IPS-20b (cell line): ENCODE measurements around the gene STIMATE.

Experiments
- H3K27ac ChIP-seq: one replicate; pipeline ENCODE4 v1.5.1; 2013; ENCODE audit warnings: low read length
- H3K27me3 ChIP-seq: 2 replicates; pipeline ENCODE4 v1.6.1; 2013; ENCODE audit warnings: mild to moderate bottlenecking, low read length, inconsistent platforms; ENCODE audit not compliant: insufficient read depth
- H3K36me3 ChIP-seq: 2 replicates; pipeline ENCODE4 v1.6.1; 2013; ENCODE audit warnings: low read depth, mild to moderate bottlenecking, inconsistent platforms, low read length, moderate library complexity; ENCODE audit not compliant: insufficient read depth
- H3K4me1 ChIP-seq: 2 replicates; pipeline ENCODE4 v1.6.1; 2013; ENCODE audit warnings: mild to moderate bottlenecking, control low read depth, inconsistent platforms, low read length, moderate library complexity; ENCODE audit not compliant: insufficient read depth
- H3K4me3 ChIP-seq: 2 replicates; pipeline ENCODE4 v1.5.1; 2013; ENCODE audit warnings: mild to moderate bottlenecking, low read length, inconsistent platforms
- H3K9ac ChIP-seq: 2 replicates; pipeline ENCODE4 v1.6.1; 2013; ENCODE audit warnings: low read depth, mild to moderate bottlenecking, inconsistent platforms, low read length, moderate library complexity
- H3K9me3 ChIP-seq: 2 replicates; pipeline ENCODE4 v1.6.1; 2013; ENCODE audit warnings: mild to moderate bottlenecking, low read depth, low read length, inconsistent platforms; ENCODE audit not compliant: insufficient read depth

The STIMATE gene

DNA sequence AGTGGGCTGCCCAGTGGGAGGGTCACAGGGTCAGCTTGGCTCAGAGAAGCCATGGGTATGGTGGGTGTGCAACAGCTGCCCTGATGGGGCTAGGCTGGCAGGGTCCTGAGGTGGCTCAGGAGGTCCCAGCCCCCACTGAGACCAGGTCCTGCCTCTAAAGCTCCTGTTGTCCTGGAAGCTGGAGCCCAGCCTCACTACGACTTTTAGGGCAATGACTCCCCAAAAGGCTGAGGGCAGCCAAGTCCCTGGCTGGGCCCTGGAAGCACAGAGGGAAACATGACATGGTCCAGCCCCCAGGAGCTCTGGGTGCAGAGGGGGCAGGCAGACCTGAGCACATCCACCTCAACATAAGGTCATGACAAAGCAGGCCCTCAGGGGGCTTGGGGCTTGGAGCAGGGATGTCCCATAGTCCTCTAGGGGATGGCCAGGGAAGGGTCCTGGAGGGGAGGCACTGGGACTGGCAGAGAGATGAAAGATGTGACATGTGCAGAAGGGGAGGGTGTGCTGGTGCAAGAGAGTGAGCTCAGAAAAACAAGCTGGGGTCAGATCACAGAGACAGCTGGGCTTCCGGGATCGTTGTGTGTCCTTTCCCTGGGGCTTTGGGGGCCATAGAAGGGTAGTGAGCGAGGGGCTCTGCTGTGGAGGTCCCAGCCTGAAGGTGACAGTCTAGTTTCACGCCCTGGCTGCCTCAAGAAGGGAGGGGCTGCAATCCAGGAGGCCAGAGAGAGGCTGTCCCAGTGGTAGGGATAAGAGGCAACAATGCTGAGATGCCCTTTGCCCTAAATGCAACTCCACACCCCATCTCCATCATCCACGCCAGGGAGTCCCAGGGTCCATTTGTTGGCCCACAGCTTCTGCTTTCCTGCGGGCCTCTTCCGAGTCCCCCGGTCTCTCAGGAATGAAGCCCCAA, 103.4 kb downstream of the STIMATE start:
- no peak overlapping the region for H3K27ac ChIP-seq
- no peak overlapping the region for H3K9ac ChIP-seq
- no peaks in the 10 kb centered on the region for H3K4me1 ChIP-seq
- no peaks in the 10 kb centered on the region for H3K27me3 ChIP-seq
- no peak overlapping the region for H3K4me3 ChIP-seq
- H3K36me3 ChIP-seq: no peaks in the 10 kb centered on the region
- no peaks in the 10 kb centered on the region for H3K9me3 ChIP-seq

DNA sequence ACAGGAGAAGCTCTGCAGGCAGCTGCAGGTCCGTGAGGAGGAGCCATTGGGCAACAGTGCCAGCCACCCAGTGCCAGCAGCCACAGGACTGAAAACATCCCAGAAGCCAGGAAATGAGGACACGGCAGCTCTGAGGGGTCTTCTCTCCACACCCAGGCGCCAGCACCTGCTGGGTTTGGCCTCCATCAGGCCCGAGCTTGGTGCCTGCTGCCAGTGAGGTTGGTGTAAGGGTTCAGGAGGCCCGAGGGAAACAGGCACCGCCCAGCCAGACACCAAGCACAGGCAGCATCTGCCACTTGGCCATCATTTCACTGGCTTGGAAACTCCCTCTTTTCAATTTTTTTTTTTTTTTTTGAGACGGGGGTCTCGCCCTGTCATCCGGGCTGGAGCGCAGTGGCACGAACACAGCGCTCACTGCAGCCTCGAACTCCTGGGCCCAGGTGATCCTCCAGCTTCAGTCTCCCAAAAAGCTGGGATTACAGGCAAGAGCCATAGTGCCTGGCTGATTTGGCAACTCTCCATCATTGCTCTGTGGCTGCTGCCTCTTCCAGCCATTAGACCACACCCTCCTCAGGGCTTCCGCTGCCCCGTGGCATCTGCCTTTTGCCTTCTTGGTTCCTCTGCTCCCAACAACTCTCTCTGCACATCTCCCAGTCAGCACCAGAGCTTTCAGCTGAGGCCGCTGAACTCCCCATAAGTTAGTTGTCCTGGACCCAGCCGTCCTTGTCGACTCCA, 104.2 kb downstream of the STIMATE start:
- Histone ChIP-seq H3K4me3 (no peak overlapping the region), H3K27me3 (no peaks in the 10 kb centered on the region), H3K36me3 (no peaks in the 10 kb centered on the region), H3K9ac (no peak overlapping the region), H3K4me1 (no peaks in the 10 kb centered on the region), H3K27ac (no peak overlapping the region), H3K9me3 (no peaks in the 10 kb centered on the region)

DNA sequence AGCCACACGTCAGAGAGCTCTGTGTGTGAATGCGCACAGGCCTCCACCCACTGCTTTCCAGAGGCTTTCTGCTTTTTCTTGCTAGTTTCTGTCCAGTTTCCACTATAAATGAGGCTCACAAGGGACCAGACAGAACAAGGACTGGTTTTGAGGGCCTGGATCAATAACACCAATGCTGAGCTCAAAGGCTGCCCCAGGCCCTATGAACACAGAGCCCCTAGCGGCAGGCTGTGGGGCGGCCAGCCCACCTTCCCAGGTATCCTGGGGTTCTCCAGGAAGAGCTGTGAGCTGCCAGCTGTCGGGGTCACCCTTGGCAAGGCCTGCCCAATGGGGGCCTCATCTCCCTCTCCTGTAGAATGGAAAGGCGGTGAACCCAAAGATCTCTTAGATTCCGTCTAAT, 104.9 kb downstream of the STIMATE start:
- Histone ChIP-seq H3K4me1 (no peaks in the 10 kb centered on the region), H3K9me3 (no peaks in the 10 kb centered on the region), H3K27me3 (no peaks in the 10 kb centered on the region), H3K4me3 (no peak overlapping the region), H3K9ac (no peak overlapping the region), H3K36me3 (no peaks in the 10 kb centered on the region), H3K27ac (no peak overlapping the region)

DNA sequence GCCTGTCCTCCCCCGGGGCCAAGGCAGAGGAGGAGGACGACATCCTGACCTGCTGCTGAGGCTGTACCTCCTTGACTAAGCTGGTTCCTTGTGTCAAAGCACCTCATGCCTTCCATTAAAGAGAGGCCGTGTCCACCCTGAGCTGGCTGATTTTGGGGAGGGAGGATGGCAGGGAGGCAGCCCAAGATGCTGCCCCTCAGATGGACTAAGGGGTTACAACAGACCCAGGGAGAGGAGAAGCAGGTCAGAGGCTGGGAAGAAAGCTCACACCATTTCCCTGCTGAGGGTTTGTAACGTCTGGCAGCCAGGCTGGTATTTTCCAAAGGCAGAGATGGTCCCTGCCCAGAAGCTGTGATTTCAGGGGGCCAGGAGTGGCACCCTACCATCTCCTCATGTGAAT, 105.4 kb downstream of the STIMATE start:
- Histone ChIP-seq H3K4me3 (no peak overlapping the region), H3K4me1 (no peaks in the 10 kb centered on the region), H3K27me3 (no peaks in the 10 kb centered on the region), H3K9me3 (no peaks in the 10 kb centered on the region), H3K36me3 (no peaks in the 10 kb centered on the region), H3K9ac (no peak overlapping the region), H3K27ac (no peak overlapping the region)

DNA sequence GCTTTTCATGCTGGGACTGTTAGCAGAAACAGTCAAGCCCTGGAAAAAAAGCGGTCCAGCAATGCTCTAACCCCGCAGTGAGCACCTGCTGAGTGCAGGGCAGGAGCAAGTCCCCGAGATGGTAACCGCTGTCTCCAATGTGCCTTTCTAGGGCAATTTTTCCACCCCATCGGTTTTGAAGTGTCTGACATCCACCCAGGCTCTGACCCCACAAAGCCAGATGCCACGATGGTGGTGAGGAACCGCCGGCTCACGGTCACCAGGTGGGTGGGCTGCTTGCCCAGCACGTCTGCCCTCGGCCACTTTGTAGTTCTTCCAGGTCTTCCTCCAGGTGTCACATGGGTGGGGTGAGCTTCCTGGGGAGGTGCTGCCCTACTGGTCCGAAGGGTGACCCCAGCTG, 106.0 kb downstream of the STIMATE start:
- H3K27ac ChIP-seq: no peak overlapping the region
- H3K36me3 ChIP-seq: no peaks in the 10 kb centered on the region
- H3K4me3 ChIP-seq: no peak overlapping the region
- H3K4me1 ChIP-seq: no peaks in the 10 kb centered on the region
- H3K27me3 ChIP-seq: no peaks in the 10 kb centered on the region
- H3K9ac ChIP-seq: no peak overlapping the region
- H3K9me3 ChIP-seq: no peaks in the 10 kb centered on the region

DNA sequence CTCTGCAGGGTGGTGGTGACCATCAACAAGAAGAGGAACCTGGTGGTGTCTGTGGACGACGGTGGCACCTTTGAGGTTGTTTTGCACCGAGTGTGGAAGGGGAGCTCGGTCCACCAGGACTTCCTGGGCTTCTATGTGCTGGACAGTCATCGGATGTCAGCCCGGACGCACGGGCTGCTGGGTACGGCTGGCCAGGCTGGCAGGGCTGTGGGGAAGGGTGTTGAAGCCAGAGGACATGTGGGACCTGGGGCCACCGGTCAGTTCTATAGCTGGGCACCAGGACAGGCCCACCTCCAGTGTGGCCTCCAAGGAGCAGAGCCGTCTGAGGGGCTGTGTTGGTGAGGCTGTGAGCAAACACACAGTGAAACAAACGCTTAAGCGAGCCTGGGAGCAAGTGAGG, 106.6 kb downstream of the STIMATE start:
- Histone ChIP-seq H3K4me3 (no peak overlapping the region), H3K27me3 (no peaks in the 10 kb centered on the region), H3K4me1 (no peaks in the 10 kb centered on the region), H3K36me3 (no peaks in the 10 kb centered on the region), H3K9me3 (no peaks in the 10 kb centered on the region), H3K27ac (no peak overlapping the region), H3K9ac (no peak overlapping the region)

DNA sequence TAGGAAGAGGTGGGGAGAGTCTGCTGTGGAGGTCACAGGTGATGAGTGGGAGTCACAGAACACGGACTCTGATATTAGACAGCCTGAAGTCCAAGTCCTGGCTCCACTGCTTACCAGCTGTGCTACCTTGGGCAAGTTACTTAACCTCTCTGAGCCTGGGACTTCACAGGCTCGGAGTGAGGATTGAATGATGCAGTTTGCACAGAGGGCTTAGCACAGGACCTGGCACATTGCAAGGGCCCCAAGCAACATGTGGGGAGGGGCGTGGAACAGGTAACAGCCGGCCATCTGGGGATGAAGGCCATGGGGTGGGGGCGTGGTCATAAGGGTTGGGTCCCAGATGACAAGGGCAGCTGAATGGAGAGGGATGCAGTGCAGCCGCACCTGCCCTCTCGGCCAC, 107.0 kb downstream of the STIMATE start:
- no peaks in the 10 kb centered on the region for H3K9me3 ChIP-seq
- no peaks in the 10 kb centered on the region for H3K36me3 ChIP-seq
- H3K4me3 ChIP-seq: no peak overlapping the region
- H3K27ac ChIP-seq: no peak overlapping the region
- H3K9ac ChIP-seq: no peak overlapping the region
- no peaks in the 10 kb centered on the region for H3K27me3 ChIP-seq
- H3K4me1 ChIP-seq: no peaks in the 10 kb centered on the region

DNA sequence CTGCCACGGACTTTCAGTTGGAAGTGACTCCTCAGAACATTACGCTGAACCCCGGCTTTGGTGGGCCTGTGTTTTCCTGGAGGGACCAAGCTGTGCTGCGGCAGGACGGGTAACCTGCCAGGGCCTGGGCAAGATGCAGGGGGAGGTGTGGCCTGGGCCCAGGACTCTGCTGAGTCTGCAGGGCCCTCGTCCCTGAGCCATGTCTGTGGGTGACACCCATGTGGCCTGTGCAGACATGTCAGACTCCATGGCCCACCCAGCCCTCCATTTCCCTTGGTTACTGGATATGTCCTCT, 107.7 kb downstream of the STIMATE start:
- H3K36me3 ChIP-seq: no peaks in the 10 kb centered on the region
- H3K9ac ChIP-seq: no peak overlapping the region
- H3K27ac ChIP-seq: no peak overlapping the region
- no peaks in the 10 kb centered on the region for H3K27me3 ChIP-seq
- H3K4me1 ChIP-seq: no peaks in the 10 kb centered on the region
- no peak overlapping the region for H3K4me3 ChIP-seq
- no peaks in the 10 kb centered on the region for H3K9me3 ChIP-seq

DNA sequence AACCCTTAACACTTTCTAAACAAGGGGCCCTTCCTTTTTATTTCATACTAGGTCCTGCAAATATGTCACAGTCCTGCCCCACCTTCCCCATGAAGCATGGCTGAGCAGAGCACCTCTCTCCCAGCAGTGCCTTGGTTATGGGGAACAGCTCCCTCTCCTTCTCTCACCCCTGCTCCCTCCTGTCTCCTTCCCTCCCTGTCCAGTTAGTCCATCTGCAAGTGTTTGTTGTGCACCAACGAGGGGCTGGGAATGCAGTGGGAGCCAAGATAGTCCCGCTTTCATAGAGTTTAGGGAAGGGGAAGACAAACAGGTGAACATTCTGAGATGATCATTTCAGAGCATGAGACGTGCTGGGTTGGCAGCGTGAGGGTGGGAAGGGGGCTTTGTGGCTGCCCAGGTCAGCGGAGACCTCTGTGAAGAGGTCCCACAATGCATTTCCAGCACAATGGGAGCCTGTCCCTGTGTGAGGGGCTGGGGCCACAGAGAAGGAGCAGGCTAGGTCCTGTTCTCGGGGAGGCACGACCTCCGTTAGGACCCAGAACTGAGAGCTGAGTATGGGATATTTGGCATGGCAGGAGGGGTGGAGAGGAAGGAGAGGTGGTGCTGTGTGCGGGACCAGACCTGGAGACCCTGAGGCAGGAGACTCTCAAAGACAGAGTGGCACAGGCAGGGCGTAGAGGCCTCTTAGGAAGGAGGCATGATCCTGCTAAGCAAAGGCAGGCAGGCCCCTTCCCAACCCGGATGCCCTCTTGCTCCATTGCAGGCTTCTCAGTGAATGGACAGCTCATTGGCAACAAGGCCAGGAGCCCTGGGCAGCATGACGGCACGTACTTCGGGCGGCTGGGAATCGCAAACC, 108.2 kb downstream of the STIMATE start:
- Histone ChIP-seq H3K9ac (no peak overlapping the region), H3K27me3 (no peaks in the 10 kb centered on the region), H3K36me3 (no peaks in the 10 kb centered on the region), H3K9me3 (no peaks in the 10 kb centered on the region), H3K4me3 (no peak overlapping the region), H3K27ac (no peak overlapping the region), H3K4me1 (no peaks in the 10 kb centered on the region)

DNA sequence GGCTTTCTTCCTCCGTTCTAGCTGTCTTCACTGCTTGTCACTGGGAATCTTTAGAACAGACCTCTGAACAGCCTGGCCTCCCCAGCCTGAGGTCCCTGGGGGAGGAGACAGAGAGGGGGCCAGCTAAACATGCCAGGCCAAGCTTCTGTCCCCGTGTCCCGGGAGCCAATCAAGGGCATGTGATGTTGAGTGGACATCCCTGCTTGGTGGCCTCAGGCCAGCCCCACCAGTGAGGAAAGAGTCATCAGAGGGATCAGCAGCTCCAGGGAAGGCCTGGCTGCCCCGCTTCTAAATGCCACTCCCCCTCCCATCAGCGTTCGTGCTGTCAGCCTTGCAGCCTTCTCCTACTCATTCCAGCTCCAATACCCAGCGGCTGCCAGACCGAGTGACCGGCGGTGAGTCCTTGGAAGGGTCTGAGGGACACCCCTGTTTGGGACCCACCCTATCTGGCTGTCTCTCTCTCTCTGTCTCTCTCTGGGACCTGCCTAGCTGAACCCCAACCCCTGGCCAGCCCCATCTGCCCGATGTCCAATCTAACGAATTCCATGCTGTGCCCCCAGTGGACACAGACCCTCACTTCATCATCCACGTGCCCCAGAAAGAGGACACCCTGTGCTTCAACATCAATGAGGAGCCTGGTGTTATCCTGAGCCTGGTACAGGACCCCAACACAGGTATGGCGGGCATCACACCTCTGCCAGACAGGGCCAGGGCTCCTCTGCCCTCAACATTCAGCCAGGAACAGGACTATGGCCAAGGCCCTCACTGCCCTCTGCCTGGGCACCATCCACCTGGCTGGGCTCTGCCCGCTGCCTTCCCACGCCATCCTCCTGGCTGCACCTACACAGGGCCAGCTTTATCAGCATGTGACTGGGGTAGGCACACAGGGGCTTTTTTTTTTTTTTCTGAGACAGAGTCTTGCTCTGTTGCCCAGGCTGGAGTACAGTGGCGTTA, 109.4 kb downstream of the STIMATE start:
- Histone ChIP-seq H3K27ac (no peak overlapping the region), H3K4me1 (no peaks in the 10 kb centered on the region), H3K9me3 (no peaks in the 10 kb centered on the region), H3K4me3 (no peak overlapping the region), H3K27me3 (no peaks in the 10 kb centered on the region), H3K9ac (no peak overlapping the region), H3K36me3 (no peaks in the 10 kb centered on the region)

DNA sequence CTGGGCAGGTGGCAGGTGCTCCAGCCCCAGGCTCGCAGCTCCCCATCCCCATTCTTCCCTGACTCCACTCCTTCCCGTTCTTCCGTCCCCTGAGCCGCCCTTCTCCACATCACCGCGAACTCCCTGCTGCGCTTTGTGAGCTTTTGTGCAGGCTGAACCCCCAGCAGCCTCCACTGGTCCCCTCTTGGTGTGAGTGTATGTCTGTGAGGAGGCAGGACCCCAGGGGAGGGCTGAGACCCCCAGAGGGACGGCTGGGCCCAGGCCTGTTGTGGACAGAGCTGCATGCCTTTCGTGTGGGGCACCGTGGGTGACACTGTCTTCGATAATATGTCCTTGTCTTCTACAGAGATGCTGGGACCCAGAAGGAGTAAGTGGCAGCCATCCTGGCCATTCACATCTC, 110.1 kb downstream of the STIMATE start:
- H3K9me3 ChIP-seq: no peaks in the 10 kb centered on the region
- H3K27me3 ChIP-seq: no peaks in the 10 kb centered on the region
- H3K4me3 ChIP-seq: no peak overlapping the region
- no peaks in the 10 kb centered on the region for H3K36me3 ChIP-seq
- peaks cover 1% of the 10 kb centered on the region; the same call in 1 of the 2 replicates for H3K4me1 ChIP-seq
- H3K27ac ChIP-seq: no peak overlapping the region
- no peak overlapping the region for H3K9ac ChIP-seq
